Calu3 (cell line): ENCODE data around the gene DPM2. TPM values are rescaled to one million over a fixed set of nuclear protein-coding genes. Genes with fewer than 3 reads are reported as not detected.

Experiments
- BruUV-seq: library from RNA; stranded (reverse); fragments of 400-500 nt; replicated peaks from 2 replicates; lab custom pipeline; 2021; lab: Mats Ljungman, UMichigan
- CTCF ChIA-PET: fragments of 300-600 bp; sonication (Branson Sonifier 250); formaldehyde crosslinking; loops from one replicate; lab custom pipeline; 2022; ENCODE audit warnings: antibody characterized with exemption; lab: Charles Lee
- DNase-seq: peaks from one replicate; pipeline ENCODE4 v3.0.0; 2022
- H3K27ac Mint-ChIP-seq: one replicate; pipeline ENCODE4 v1.8.0; 2022; ENCODE audit warnings: mixed read lengths; ENCODE audit not compliant: unreplicated experiment
- H3K27me3 Mint-ChIP-seq: one replicate; pipeline ENCODE4 v1.8.0; 2022; ENCODE audit warnings: mixed read lengths; ENCODE audit not compliant: unreplicated experiment
- H3K36me3 Mint-ChIP-seq: one replicate; pipeline ENCODE4 v1.8.0; 2022; ENCODE audit warnings: mild to moderate bottlenecking, moderate library complexity, mixed read lengths; ENCODE audit not compliant: insufficient read depth, unreplicated experiment
- H3K4me1 Mint-ChIP-seq: one replicate; pipeline ENCODE4 v1.8.0; 2022; ENCODE audit warnings: mild to moderate bottlenecking, low read depth, mixed read lengths; ENCODE audit not compliant: unreplicated experiment
- H3K4me3 Mint-ChIP-seq: one replicate; pipeline ENCODE4 v1.8.0; 2022; ENCODE audit warnings: mild to moderate bottlenecking, low read depth, moderate library complexity, mixed read lengths; ENCODE audit not compliant: unreplicated experiment
- H3K9me3 Mint-ChIP-seq: one replicate; pipeline ENCODE4 v1.8.0; 2022; ENCODE audit warnings: low read depth, mixed read lengths; ENCODE audit not compliant: unreplicated experiment
- intact Hi-C: fragments of 100-400 bp; cut with micrococcal nuclease; formaldehyde crosslinking; loops from one replicate; pipeline ENCODE4 v1.10.0; 2022; ENCODE audit not compliant: unreplicated experiment
- total RNA-seq: library from RNA; stranded (reverse); gene quantifications from 2 replicates; pipeline ENCODE4 v1.2.3, GENCODE V29; 2022
- TF ChIP-seq, protein P1 (sequence below): fragments of 200-600 bp; IDR thresholded peaks from one replicate; pipeline ENCODE4 v1.8.0; 2022; ENCODE audit warnings: antibody characterized with exemption; ENCODE audit not compliant: unreplicated experiment

DPM2 gene
- total RNA-seq, 1 experiment from 2014 or later, result 31.5 TPM

DNA sequence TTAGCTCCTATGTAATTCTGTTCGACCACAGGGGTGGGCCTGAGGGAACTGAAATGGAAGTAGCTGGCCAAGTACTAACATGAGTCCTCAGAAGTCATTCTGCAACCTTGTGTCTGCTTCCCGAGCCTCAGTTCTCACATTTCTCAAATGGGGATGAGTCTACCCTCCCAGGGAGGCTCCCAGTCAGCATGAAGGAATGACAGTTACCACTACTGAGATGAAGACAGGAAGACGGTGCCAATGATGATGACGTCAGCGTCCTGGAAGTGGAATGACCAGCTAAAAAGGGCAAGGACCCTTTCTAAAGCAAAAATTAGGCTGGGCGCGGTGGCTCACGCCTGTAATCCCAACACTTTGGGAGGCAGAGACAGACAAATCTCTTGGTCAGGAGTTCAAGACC lies 13.9 kb downstream of the DPM2 start:
- peaks cover 7% of the 10 kb centered on the region for H3K4me1 Mint-ChIP-seq
- H3K27ac Mint-ChIP-seq, result no peak overlapping the region
- H3K9me3 Mint-ChIP-seq, result no peaks in the 10 kb centered on the region
- CTCF ChIA-PET, result interaction anchor here (0.6 kb wide), 1 partner anchor 25 kb away, joined by 4 read pairs; no protein-coding TSS in a partner anchor
- TF ChIP-seq, protein P1, sequence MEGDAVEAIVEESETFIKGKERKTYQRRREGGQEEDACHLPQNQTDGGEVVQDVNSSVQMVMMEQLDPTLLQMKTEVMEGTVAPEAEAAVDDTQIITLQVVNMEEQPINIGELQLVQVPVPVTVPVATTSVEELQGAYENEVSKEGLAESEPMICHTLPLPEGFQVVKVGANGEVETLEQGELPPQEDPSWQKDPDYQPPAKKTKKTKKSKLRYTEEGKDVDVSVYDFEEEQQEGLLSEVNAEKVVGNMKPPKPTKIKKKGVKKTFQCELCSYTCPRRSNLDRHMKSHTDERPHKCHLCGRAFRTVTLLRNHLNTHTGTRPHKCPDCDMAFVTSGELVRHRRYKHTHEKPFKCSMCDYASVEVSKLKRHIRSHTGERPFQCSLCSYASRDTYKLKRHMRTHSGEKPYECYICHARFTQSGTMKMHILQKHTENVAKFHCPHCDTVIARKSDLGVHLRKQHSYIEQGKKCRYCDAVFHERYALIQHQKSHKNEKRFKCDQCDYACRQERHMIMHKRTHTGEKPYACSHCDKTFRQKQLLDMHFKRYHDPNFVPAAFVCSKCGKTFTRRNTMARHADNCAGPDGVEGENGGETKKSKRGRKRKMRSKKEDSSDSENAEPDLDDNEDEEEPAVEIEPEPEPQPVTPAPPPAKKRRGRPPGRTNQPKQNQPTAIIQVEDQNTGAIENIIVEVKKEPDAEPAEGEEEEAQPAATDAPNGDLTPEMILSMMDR, result no peak
- peaks cover 25% of the 10 kb centered on the region for H3K27me3 Mint-ChIP-seq
- no peak overlapping the region for H3K4me3 Mint-ChIP-seq
- H3K36me3 Mint-ChIP-seq, result peaks cover 24% of the 10 kb centered on the region
- intact Hi-C loops, result no loop called here
- no peak for DNase-seq
- BruUV-seq, result no TSS peak

DNA sequence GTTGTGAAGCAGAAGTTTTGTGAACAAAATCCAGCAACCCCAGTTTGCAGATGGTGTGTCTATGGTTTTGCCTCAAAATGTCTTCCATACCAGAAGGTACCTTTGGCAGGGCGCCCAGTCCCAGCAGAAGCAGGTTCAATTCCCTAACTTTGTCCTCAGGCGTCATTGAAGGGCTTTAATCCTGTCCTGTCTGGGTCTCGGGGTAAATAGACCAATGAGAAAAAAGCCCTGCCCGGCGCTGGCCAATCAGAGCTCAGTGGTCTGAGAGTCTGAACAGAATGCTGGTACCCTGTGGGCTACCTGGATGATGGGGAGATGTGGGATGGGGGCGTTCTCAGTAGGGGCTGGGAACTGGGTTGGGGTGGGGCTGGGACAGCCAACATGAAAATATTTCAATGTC lies 14.6 kb downstream of the DPM2 start:
- H3K4me3 Mint-ChIP-seq, result no peak overlapping the region
- intact Hi-C loops, result no loop called here
- CTCF ChIA-PET, result interaction anchor here (0.6 kb wide), 1 partner anchor 26 kb away, joined by 4 read pairs; no protein-coding TSS in a partner anchor
- H3K27me3 Mint-ChIP-seq, result peaks cover 25% of the 10 kb centered on the region
- no TSS peak for BruUV-seq
- H3K4me1 Mint-ChIP-seq, result peaks cover 13% of the 10 kb centered on the region
- H3K27ac Mint-ChIP-seq, result no peak overlapping the region
- TF ChIP-seq, protein P1, result no peak
- H3K36me3 Mint-ChIP-seq, result peaks cover 24% of the 10 kb centered on the region
- H3K9me3 Mint-ChIP-seq, result no peaks in the 10 kb centered on the region
- no peak for DNase-seq

DNA sequence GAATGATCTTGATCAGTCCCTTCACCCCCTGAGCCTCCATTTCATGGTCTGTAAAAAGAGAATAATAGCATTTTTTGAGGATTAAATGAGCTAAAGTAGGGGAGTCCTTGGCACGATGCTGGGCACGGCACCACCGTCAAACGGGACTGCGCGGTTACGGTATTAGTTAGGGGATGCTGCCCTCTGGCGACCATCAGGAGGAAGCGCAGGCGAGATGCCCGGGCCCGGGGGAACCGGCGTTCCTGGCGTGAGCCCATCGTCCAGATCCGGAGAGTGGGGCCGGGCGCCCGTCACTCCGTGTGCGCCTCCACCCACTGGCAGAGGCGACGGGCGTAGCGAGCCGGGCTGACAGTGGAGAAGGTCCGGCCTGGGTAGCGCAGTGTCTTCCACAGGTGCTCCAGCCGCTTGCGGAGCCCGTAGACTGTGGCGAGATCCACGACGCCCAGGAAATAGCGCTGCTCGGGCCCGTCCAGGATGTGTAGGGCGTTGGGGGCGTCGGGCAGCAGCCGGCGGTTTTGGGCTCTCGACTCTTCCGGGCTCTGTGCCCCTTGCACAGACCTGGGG lies 16.0 kb downstream of the DPM2 start:
- no peak overlapping the region for H3K27ac Mint-ChIP-seq
- no peaks in the 10 kb centered on the region for H3K9me3 Mint-ChIP-seq
- BruUV-seq, result no TSS peak
- TF ChIP-seq, protein P1, result peak; percentile 83
- peaks cover 19% of the 10 kb centered on the region for H3K36me3 Mint-ChIP-seq
- intact Hi-C loops, result loop anchor here (2.0 kb wide), 1 partner anchor 331 kb away; no protein-coding TSS in a partner anchor
- H3K4me1 Mint-ChIP-seq, result peaks cover 13% of the 10 kb centered on the region
- CTCF ChIA-PET, result interaction anchor here (0.9 to 1.5 kb wide), 4 partner anchors 9 to 360 kb away, joined by 3 to 6 read pairs (median 3); partner anchors contain the start of genes PIP5KL1 and TOR2A
- peak; percentile 73 for DNase-seq
- H3K4me3 Mint-ChIP-seq, result peak overlapping the region; percentile 66
- H3K27me3 Mint-ChIP-seq, result peaks cover 25% of the 10 kb centered on the region

DNA sequence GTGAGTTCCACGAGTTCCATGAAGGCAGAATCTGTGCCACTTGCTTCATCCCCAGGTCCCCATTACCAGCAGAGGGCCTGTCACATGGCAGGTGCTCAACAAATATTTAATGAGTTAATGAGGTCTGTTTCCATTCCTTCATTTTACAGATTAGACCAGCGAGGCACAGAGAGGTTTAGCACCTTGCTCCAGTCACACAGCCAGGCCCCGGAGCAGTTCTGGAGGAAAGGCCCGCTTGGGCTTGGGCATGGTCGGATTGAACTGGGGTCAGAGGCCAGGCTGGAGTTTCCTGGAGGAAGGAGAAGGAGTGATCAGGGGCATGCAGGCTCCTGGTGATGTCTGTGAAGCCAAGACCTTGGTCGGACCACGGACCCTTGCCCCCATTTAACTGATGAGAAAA lies 16.9 kb downstream of the DPM2 start:
- DNase-seq, result no peak
- CTCF ChIA-PET, result interaction anchor here (1.1 to 1.5 kb wide), 2 partner anchors 10 to 186 kb away, joined by 3 to 6 read pairs; partner anchors contain the start of genes PIP5KL1 and TOR2A
- Mint-ChIP-seq H3K4me3 (no peak overlapping the region), H3K27me3 (peaks cover 17% of the 10 kb centered on the region), H3K36me3 (peaks cover 19% of the 10 kb centered on the region), H3K27ac (no peak overlapping the region), H3K4me1 (peaks cover 13% of the 10 kb centered on the region), H3K9me3 (no peaks in the 10 kb centered on the region)
- intact Hi-C loops, result loop anchor here (2.0 kb wide), 1 partner anchor 330 kb away; no protein-coding TSS in a partner anchor
- no TSS peak for BruUV-seq
- TF ChIP-seq, protein P1, result no peak
